TTC549 (cell line): ENCODE results near the gene ALOX5.

Source experiments
- FAIRE-seq: peaks from 2 replicates; lab custom pipeline; 2012; peaks lifted over from hg19 to GRCh38; lab: Jason Lieb, UNC

The ALOX5 gene

GRCh38 chr10:45443101-45444009 lies 69.3 kb downstream of the ALOX5 start:
- FAIRE-seq, result no peak

GRCh38 chr10:45444022-45444421 lies 70.0 kb downstream of the ALOX5 start:
- no peak for FAIRE-seq

GRCh38 chr10:45444976-45445898 lies 71.2 kb downstream of the ALOX5 start:
- no peak for FAIRE-seq

GRCh38 chr10:45446858-45447257 lies 72.8 kb downstream of the ALOX5 start:
- no peak for FAIRE-seq

GRCh38 chr10:45447416-45447815 lies 73.4 kb downstream of the ALOX5 start:
- no peak for FAIRE-seq

- FAIRE-seq, result no peak
These were observed 76.8 kb downstream of the ALOX5 start for GRCh38 chr10:45450866-45451265.

GRCh38 chr10:45451407-45451806 lies 77.4 kb downstream of the ALOX5 start:
- no peak for FAIRE-seq

GRCh38 chr10:45452268-45452667 lies 78.3 kb downstream of the ALOX5 start:
- FAIRE-seq, result no peak

- no peak for FAIRE-seq
These were observed 78.9 kb downstream of the ALOX5 start for GRCh38 chr10:45452743-45453452.

- no peak for FAIRE-seq
These were observed 79.7 kb downstream of the ALOX5 start for GRCh38 chr10:45453639-45454255.

- FAIRE-seq, result no peak
These were observed 80.2 kb downstream of the ALOX5 start for GRCh38 chr10:45454262-45454661.

GRCh38 chr10:45454859-45455258 lies 80.8 kb downstream of the ALOX5 start:
- FAIRE-seq, result no peak

- no peak for FAIRE-seq
These were observed 82.2 kb downstream of the ALOX5 start for GRCh38 chr10:45456233-45456632.

- FAIRE-seq, result no peak
These were observed 82.8 kb downstream of the ALOX5 start for GRCh38 chr10:45456822-45457221.

GRCh38 chr10:45457487-45457886 lies 83.5 kb downstream of the ALOX5 start:
- no peak for FAIRE-seq

GRCh38 chr10:45460235-45460878 lies 86.3 kb downstream of the ALOX5 start:
- FAIRE-seq, result no peak

- FAIRE-seq, result no peak
These were observed 87.0 kb downstream of the ALOX5 start for GRCh38 chr10:45461034-45461433.

GRCh38 chr10:45463244-45464116 lies 89.5 kb downstream of the ALOX5 start:
- no peak for FAIRE-seq

- no peak for FAIRE-seq
These were observed 91.0 kb downstream of the ALOX5 start for GRCh38 chr10:45464958-45465567.

GRCh38 chr10:45466784-45467183 lies 92.8 kb downstream of the ALOX5 start:
- FAIRE-seq, result no peak
